NCI-H2107 treated with DMSO at 0.1 percent for 48 hours (cell line): Measurements from ENCODE around the gene VPS37B.
"Not testable (repeated sequence)": the region's sequence is repeated elsewhere in the genome, so short reads cannot be mapped to it uniquely, and the experiment has no call there.

Experiments
- DNase-seq: peaks from one replicate; lab custom pipeline; 2025; ENCODE audit not compliant: unreplicated experiment; lab: John Stamatoyannopoulos, UW

VPS37B gene

GRCh38 chr12:122884860-122885259, 11.1 kb downstream of the VPS37B start:
- no peak for DNase-seq

- DNase-seq = no peak
Observed at GRCh38 chr12:122884091-122884826, 11.7 kb downstream of the VPS37B start.

DNA sequence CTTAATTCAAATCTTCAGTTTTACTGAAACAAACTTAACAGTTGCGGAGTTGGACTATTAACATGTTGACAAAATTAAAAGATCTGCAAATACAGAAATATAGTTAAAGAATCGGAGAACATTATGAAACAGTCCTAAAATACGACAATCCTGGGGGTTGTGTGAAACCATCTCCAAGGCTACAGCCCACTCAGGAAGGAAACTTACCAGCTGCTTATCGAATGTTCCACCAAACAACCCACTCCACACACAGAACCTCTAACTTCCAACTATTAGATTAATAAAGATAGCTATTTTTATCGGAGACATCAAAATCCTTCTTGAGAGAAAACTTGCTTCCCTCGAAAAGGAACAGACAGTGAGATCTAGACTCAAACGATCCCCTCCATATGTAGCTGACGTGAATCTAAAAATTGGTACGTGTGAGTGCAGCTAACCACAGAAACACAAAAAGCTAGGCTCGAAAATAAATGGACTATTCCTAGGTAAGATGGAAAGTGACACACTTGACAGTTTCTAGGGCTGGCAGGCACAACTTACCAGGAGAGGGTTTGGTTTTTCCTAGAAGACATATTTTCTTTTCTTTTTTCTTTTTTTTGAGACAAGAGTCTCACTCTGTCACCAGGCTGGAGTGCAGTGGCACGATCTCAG, 12.9 kb downstream of the VPS37B start:
- DNase-seq = no peak

DNA sequence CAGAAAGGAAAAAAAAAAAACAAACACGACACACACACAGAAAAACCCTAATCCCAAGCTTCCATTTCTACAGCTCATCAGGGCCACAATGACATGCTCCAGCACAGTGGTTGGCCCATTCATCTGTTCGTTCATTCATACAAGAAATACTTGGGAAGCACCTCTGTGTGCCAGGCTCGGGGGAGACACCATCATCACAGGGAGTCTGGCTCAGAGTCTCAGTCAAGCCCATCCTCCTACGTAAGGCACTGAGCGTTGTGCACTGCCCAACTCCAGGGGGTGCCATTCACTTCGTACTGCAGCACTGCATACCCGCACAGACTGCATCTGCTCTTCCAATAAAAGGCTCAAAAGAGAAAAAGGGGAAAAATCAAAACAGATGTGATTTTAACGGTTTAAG, 15.3 kb downstream of the VPS37B start:
- peak; percentile 54 for DNase-seq

- peak; percentile 56 for DNase-seq
Observed at GRCh38 chr12:122880155-122880667, 15.7 kb downstream of the VPS37B start.

DNA sequence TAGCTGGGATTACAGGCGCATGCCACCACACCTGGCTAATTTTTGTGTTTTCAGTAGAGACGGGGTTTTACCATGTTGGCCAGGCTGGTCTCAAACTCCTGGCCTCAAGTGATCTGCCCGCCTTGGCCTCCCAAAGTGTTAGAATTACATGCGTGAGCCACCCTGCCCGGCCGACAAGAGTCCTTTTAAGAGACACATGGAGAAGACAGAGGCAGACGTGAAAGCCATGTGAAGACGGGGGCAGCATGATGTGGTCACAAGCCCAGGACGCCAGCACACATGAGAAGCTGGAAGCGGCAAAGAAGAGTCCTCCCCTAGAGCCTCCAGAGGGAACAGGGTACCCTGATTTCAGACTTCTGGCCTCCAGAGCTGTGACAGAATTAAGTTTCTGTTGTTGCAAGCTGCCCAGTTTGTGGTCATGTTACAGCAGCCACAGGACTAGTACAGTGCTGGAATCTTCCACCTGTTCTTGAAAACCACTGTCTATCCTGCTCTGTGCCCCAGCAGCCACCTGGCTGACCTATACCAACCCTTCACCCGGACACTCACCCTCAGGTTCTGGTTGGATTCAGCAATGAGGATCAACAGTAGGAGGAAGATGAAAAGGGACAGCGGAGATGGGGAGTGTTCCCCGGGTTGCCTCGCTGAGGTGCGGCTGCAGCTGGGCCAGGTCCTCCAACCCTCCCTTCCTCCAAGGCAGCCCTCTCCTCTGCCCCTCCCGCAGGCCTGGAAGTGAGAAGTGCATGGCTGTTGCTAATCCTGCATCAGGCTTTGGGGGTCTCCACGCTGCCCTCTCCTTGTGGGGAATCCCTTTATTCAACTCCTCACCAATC, 16.9 kb downstream of the VPS37B start:
- no peak for DNase-seq

GRCh38 chr12:122876731-122877130, 19.2 kb downstream of the VPS37B start:
- DNase-seq = no peak

DNA sequence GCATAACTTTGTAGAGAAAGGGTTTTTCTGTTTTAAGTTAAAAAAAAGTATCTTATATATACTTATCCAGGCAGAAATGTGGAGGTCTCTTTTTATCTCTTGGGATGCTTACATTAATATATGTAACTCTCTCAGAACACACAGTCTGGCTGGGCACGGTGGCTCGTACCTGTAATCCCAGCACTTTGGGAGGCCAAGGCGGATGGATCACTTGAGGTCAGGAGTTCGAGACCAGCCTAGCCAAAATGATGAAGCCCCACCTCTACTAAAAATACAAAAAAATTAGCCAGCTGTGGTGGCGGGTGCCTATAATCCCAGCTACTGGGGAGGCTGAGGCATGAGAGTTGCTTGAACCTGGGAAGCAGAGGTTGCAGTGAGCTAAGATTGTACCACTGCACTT, 19.6 kb downstream of the VPS37B start:
- DNase-seq = not testable (repeated sequence)

DNA sequence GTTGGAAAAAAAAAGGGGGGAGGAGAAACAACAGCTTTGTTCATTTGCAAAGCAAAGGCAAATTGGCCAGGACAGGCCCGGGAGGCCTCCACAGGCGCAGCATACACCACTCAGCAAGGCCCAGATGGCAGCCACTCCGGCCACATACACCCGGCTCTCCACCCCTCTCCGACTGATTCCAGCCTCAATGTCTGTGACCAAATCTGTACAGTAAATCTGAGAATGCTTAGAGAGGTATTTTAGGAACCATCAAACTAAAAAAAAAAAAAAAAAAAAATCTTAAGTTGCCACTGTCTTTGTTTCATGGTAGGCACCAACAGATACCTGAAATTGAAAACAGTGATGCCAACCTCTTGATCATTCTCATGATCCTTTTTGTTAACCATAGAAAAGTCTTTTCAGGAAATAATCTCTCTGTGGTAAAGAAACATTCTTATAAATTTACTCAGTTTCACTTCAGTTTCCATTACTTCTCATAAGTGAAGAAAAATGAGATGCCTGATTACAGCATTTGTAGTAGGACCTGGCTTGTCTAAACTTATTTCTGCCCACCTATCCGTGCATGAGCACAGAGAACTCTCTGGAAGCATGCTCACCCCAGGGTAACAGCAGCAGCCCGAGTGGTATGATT, 20.2 kb downstream of the VPS37B start:
- DNase-seq = no peak

DNA sequence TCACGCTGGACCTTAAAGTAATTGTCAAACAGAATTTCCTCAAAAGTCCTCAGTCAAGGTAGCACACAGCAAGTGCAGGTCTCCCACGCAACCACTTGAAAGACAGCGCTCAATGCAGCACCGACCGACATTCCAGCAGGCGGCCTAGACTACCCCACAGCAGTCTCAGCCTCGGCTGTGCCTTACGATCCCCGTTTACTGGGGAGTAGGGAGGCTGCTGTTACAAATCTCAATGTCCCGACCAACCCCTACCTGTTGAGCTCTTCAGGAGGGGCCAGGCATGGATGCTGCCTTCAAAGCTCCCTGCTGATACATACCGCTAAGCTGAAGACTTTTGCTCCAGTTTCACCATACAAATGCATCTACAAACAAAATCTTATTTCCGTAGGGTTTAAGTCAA, 21.8 kb downstream of the VPS37B start:
- no peak for DNase-seq

DNA sequence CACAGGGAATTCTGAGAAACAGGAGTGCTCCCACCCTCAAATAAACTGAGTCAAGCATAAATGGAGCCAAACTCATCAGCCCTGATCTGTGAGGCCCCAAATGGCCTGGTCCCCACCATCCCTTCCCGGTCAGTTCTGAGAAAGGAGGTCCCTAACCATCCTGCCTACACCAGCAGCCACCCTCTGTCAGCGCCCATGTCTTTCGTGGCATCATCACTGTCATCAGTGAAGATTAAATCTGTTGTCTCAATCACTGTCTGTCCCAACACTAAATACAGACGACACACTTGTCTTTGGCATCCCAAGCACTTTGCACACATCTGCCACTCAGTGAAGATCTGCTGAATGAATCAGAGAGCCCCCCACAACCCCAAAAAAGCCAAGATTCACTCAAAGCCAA, 22.4 kb downstream of the VPS37B start:
- no peak for DNase-seq

DNA sequence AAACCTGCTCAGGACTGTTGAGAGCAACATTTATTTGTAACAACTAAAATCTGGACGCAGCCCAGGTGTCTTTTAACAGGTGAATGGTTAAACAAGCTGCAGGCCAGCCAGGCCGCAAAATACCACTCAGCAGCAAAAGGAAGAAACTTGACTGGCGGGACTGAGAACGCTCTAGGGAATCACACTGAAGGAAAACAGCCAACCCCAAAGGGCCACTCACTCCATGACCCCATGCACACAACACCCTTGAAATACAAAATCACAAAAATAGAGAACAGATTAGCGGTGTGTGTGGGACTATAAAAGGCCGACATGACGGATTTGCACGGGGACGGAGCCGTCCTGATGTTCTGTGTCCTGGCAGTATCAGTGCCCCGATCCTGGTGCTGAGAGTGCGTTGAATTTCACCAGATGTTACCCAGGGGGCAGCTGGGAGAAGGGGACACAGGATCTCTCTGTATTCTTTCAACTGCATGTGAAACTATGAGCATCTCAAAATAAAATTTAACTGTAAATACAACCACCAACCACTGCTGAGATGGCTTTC, 23.0 kb downstream of the VPS37B start:
- DNase-seq = peak; percentile 75

GRCh38 chr12:122871851-122872780, 23.8 kb downstream of the VPS37B start:
- peak; percentile 91 for DNase-seq

DNA sequence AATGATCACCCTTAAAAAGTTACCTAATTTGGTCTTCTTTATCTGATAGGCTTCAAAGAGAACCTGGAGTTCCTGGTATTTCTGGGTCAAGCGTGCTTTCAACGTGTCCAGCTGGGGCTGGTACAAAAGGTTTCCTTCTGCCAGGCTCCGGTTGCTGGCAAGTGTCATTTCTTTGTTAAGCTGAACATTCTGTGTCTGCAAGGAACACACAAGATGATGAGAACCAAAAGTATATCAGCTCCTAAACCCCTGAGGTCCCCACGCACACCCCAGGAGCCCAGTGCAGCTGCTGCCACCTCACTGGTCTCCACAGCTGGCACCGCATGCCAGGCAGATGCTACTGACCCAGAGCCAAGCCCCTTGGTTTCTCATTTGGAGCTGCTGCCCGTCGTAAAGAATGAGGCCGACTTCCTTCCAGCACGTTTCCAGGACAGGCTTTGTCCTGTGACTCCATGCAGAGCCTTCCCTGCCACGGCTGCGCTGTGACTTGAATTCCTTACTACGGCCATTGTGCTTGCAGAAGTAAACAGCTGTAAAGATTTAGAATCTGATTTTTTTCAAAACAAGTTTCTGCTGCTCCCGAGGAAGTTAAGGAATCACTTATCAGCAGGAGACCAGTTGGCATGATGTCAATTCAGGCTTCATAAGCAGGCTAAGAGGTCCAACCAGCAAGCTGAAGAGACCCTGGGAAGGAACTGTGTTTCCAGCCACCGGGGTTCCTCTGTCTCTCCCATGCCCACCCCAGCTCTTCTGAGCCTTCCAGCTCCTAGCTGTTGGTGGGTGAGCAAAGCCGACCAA, 24.9 kb downstream of the VPS37B start:
- no peak for DNase-seq

DNA sequence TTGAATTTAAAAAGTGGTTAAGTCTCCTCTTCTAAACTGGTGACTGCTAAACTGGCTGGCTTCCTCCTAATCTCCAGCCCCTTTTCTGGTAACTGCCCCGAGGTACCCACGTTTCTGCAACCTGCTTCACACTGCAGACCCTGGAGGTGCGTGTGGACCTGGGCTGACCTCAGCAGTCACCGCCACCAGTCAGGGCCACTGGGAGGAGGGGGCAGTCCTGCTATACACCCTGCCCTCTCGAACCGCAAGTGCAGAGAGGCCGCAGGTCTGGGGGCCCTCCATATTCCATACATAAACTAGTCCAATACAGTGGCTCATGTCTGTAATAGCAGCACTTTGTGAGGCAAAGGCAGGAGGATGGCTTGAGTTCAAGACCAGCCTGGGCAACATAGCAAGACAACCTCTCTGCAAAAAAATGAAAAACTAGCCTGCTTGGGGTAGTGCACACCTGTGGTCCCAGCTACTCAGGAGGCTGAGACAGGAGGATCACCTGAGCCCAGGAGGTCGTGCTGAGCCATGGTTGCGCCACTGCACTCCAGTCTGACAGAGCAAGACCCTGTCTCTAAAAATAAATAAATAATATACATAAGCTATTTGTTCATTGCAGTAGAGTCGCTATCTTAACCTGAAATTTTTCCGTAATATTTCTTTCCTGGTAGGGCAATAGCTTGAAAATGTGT, 25.6 kb downstream of the VPS37B start:
- DNase-seq = no peak

DNA sequence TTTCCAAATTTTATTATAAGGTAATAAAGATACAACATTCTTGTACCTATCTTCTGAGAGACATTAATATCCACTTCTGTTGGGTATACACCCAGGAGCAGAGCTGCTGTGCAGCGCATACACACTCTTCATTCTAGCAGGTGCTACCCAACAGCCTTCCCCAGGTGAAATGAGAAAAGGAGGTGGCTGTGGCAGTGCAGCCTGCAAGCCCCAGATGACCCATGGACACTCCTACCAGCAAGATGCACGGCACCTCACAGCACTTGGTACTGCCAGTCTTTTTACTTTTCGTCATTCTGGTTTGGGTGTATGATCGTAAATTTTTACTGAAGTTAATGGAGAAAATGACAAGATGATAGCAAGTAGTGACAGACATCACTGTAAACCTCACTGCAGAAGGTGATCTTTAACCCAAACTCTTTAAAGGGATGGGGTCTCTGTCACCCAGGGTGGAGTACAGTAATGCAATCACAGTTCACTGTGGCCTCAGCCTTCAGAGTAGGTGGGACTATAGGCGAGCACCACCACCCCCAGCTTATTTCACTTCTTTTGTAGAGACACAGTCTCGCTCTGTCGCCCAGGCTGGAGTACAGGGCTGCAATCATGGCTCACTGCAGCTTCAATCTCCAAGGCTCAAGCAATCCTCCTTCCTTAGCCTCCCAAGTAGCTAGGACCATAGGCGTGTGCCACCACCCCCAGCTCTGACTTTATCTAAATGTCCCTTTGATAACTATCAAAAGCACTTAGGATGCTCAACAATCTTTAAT, 26.5 kb downstream of the VPS37B start:
- no peak for DNase-seq

DNA sequence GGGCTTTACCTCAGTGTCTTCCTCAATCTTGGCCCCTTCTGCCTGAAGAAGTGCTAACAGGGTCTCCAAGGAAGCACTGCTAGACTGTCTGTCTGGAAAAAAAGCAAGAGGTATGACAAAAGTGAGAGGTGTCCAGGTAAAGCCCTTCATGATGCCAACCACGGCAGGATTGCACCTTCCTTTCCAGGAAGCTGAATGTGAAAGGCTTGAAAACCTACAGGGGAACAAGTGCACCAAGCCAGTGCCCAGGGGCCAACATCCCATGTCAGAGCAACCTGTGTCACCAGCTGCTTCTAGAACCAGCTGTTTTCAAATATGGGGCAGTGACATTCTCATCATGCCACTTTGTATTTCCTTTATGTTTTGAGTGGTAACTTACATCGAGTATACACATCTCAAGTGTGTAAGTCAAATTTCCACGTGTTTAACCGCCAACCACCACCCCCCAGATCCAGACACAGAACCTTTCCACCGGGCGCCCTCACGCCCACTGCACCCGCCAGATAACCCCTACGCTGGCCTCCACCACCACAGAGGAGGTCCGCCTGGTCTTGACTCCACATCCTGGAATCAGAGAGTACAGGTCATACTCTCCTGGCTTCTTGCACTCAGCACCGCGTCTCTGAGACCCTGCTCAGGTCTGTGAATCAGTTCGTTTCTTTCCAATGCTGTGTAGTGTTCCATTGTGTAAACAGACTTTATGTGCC, 27.3 kb downstream of the VPS37B start:
- DNase-seq = no peak
